SW 1271 (cell line): Measurements from ENCODE around the gene PGGHG.
"Not testable (repeated sequence)": the region's sequence is repeated elsewhere in the genome, so short reads cannot be mapped to it uniquely, and the experiment has no call there.

Experiments used
- DNase-seq, 2 experiments: peaks; one replicate each; lab custom pipeline; 2025; lab: John Stamatoyannopoulos, UW

Gene PGGHG

GRCh38 chr11:297586-298405 lies 8.9 kb downstream of the PGGHG start:
- DNase-seq: no peak

- DNase-seq: no peak
These were observed 9.6 kb downstream of the PGGHG start for GRCh38 chr11:298406-299065.

GRCh38 chr11:299081-299891 lies 10.4 kb downstream of the PGGHG start, which contains the start of gene IFITM5:
IFITM5 (minus strand) TSS chr11:299526; CDS start chr11:299490, 36 bp downstream.
- no peak for DNase-seq

GRCh38 chr11:299951-300735 lies 11.2 kb downstream of the PGGHG start:
- DNase-seq: no peak

- no peak for DNase-seq
These were observed 14.4 kb downstream of the PGGHG start for GRCh38 chr11:303363-303762.

GRCh38 chr11:304061-304506 lies 15.2 kb downstream of the PGGHG start:
- DNase-seq: no peak

- peak in 1 of 2 experiments; percentile 57 for DNase-seq
These were observed 16.3 kb downstream of the PGGHG start for GRCh38 chr11:304915-305843.

GRCh38 chr11:305844-306211 lies 16.9 kb downstream of the PGGHG start:
- no peak for DNase-seq

GRCh38 chr11:306645-307371 lies 17.9 kb downstream of the PGGHG start:
- no peak for DNase-seq

- peak in 1 of 2 experiments; percentile 37 for DNase-seq
These were observed 19.1 kb downstream of the PGGHG start, which contains the start of gene IFITM2 for GRCh38 chr11:307766-308708. IFITM2 (plus strand) TSS chr11:307816; CDS start chr11:308193, 377 bp downstream.

GRCh38 chr11:308740-309665 lies 20.1 kb downstream of the PGGHG start:
- DNase-seq: not testable (repeated sequence)

GRCh38 chr11:309979-310572 lies 21.1 kb downstream of the PGGHG start:
- peak in 1 of 2 experiments; percentile 27 for DNase-seq

GRCh38 chr11:311013-311748 lies 22.3 kb downstream of the PGGHG start:
- not testable (repeated sequence) for DNase-seq

- no peak for DNase-seq
These were observed 23.3 kb downstream of the PGGHG start for GRCh38 chr11:312092-312816.

GRCh38 chr11:313304-313786 lies 24.4 kb downstream of the PGGHG start:
- DNase-seq: no peak
